Kidney (tissue), 14 donors: ENCODE data around the gene CETP. TPM values are rescaled to one million over a fixed set of nuclear protein-coding genes. Genes with fewer than 3 reads are reported as not detected.

Experiments used
- DNase-seq, 5 donors: peaks; one replicate each; pipeline ENCODE4 v3.0.0-alpha.2; 2013 to 2020
- FAIRE-seq: peaks from 2 replicates; lab custom pipeline; 2012; peaks lifted over from hg19 to GRCh38; lab: Jason Lieb, UNC
- H3K27ac ChIP-seq, 2 donors: one replicate each; pipeline ENCODE4 v1.7.0; 2013; ENCODE audit warnings: low read depth in 2 of 2, low read length in 2 of 2, inconsistent platforms in 1 of 2
- H3K27me3 ChIP-seq: one replicate; pipeline ENCODE4 v1.7.1; 2013; ENCODE audit warnings: low read length, inconsistent platforms; ENCODE audit not compliant: control insufficient read depth, insufficient read depth
- H3K36me3 ChIP-seq, 3 donors: one replicate each; pipeline versions ENCODE4 v1.7.0 to v1.7.1; 2013; ENCODE audit warnings: low read length in 3 of 3, control low read depth in 1 of 3, inconsistent platforms in 1 of 3; ENCODE audit not compliant: insufficient read depth in 3 of 3, control insufficient read depth in 2 of 3
- H3K4me1 ChIP-seq, 3 donors: one replicate each; pipeline versions ENCODE4 v1.7.0 to v1.7.1; 2013; ENCODE audit warnings: low read length in 3 of 3, inconsistent platforms in 1 of 3, low read depth in 1 of 3; ENCODE audit not compliant: control insufficient read depth in 2 of 3, insufficient read depth in 2 of 3
- H3K4me3 ChIP-seq, 3 donors: one replicate each; pipeline versions ENCODE4 v1.7.0 to v1.8.1; 2013; ENCODE audit warnings: low read length in 3 of 3, control low read depth in 1 of 3, inconsistent platforms in 1 of 3
- H3K9ac ChIP-seq, 3 donors: one replicate each; pipeline versions ENCODE4 v1.7.0 to v1.7.1; 2013; ENCODE audit warnings: low read length in 3 of 3, control low read depth in 1 of 3, inconsistent platforms in 1 of 3
- H3K9me3 ChIP-seq, 3 donors: one replicate each; pipeline versions ENCODE4 v1.7.0 to v1.7.1; 2013; ENCODE audit warnings: low read length in 3 of 3, control low read depth in 1 of 3, inconsistent platforms in 1 of 3; ENCODE audit not compliant: control insufficient read depth in 2 of 3, insufficient read depth in 1 of 3
- intact Hi-C: fragments of 100-400 bp; cut with DNase I; formaldehyde crosslinking; loops from one replicate; pipeline ENCODE4 v1.11.1; 2022
- polyA plus RNA-seq: library from polyadenylated mRNA; stranded (reverse); fragments of 350-450 nt; fragmentation: Illumina TruSeq; extraction: RNeasy Lipid Tissue Mini Kit (QIAGEN cat#74804); gene quantifications from one replicate; pipeline ENCODE4 v1.2.3, GENCODE V29; 2014; ENCODE audit warnings: low read depth, low replicate concordance; ENCODE audit not compliant: insufficient read depth
- total RNA-seq: library from RNA; stranded (reverse); fragmentation: NEBNext Ultra II Directional; extraction: Animal tissue kit (Norgen Biotek cat#: 25700); gene quantifications from one replicate; pipeline ENCODE4 v1.2.1, GENCODE V29; 2021
- TF ChIP-seq, protein P1 (sequence below): IDR thresholded peaks from 3 replicates; pipeline ENCODE4 v1.5.1; 2012; ENCODE audit warnings: mild to moderate bottlenecking, moderate library complexity, borderline replicate concordance; ENCODE audit not compliant: insufficient read depth; ENCODE audit errors: extremely low read depth
- donor health status: control.
- donor health status: control.
- donor health status: control.
- donor health status: control.
- donor health status: control.
- donor health status: DM: yes; HTN: yes; CAD: no.
- donor health status: Normal renal cell carcinoma (clear cell type).

CETP gene
- total and polyA plus RNA-seq, 2 donors from 2014 or later, result 1.3 to 2.1 TPM

DNA sequence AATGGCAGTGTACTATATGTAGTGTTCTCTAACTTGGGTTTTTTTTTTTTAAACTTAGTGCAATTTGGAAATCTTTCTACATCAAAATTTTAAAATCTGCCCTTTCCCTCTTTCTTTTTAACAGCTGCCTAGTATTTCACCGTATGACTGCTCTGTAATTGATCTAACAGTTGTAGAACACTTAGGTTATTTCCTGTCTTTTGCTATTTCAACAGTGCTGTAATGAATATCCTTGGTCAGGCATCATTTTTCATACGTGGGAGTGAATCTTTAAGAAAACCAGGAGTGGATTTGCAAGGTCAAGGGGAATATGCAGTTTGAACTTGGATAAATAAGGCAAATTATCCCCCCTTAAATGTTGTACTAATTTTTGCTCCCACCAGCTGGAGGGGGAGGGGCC is 31.5 kb downstream of the CETP start:
- no peaks in the 10 kb centered on the region for H3K36me3 ChIP-seq
- H3K4me3 ChIP-seq, result no peak overlapping the region
- FAIRE-seq (no peak), DNase-seq (no peak)
- H3K4me1 ChIP-seq, result peaks cover 0 to 21% (median 7%) of the 10 kb centered on the region in 3 donors
- intact Hi-C loops, result no loop called here
- H3K9ac ChIP-seq, result no peak overlapping the region
- TF ChIP-seq, protein P1, sequence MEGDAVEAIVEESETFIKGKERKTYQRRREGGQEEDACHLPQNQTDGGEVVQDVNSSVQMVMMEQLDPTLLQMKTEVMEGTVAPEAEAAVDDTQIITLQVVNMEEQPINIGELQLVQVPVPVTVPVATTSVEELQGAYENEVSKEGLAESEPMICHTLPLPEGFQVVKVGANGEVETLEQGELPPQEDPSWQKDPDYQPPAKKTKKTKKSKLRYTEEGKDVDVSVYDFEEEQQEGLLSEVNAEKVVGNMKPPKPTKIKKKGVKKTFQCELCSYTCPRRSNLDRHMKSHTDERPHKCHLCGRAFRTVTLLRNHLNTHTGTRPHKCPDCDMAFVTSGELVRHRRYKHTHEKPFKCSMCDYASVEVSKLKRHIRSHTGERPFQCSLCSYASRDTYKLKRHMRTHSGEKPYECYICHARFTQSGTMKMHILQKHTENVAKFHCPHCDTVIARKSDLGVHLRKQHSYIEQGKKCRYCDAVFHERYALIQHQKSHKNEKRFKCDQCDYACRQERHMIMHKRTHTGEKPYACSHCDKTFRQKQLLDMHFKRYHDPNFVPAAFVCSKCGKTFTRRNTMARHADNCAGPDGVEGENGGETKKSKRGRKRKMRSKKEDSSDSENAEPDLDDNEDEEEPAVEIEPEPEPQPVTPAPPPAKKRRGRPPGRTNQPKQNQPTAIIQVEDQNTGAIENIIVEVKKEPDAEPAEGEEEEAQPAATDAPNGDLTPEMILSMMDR, result no peak
- H3K27ac ChIP-seq, result no peak overlapping the region
- H3K27me3 ChIP-seq, result no peaks in the 10 kb centered on the region
- no peaks in the 10 kb centered on the region for H3K9me3 ChIP-seq

DNA sequence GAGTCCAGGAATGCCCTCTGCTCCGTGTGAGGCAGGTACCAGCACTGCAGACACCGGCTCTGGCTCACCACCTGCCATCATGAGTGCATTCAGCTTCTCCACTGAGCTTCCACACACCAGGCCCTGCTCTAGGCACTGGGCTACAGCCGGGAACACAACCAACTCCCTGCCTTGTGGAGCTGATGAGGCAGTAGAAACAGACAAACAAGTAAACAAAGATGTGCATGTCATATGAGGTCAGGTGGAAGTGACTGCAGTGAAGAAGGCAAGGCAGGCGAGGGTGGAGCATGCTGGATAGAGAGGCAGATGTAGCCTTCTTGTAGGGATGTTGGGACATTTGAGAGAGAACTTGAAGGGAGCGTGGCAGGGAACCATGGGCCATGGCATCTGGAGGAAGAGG is 32.6 kb downstream of the CETP start:
- FAIRE-seq (no peak), DNase-seq (no peak)
- Histone ChIP-seq H3K9ac (no peak overlapping the region), H3K27me3 (no peaks in the 10 kb centered on the region), H3K4me1 (peaks cover 0 to 12% (median 0%) of the 10 kb centered on the region in 3 donors), H3K36me3 (no peaks in the 10 kb centered on the region), H3K9me3 (no peaks in the 10 kb centered on the region), H3K27ac (no peak overlapping the region), H3K4me3 (no peak overlapping the region)
- intact Hi-C loops, result no loop called here
- TF ChIP-seq, protein P1, result no peak

DNA sequence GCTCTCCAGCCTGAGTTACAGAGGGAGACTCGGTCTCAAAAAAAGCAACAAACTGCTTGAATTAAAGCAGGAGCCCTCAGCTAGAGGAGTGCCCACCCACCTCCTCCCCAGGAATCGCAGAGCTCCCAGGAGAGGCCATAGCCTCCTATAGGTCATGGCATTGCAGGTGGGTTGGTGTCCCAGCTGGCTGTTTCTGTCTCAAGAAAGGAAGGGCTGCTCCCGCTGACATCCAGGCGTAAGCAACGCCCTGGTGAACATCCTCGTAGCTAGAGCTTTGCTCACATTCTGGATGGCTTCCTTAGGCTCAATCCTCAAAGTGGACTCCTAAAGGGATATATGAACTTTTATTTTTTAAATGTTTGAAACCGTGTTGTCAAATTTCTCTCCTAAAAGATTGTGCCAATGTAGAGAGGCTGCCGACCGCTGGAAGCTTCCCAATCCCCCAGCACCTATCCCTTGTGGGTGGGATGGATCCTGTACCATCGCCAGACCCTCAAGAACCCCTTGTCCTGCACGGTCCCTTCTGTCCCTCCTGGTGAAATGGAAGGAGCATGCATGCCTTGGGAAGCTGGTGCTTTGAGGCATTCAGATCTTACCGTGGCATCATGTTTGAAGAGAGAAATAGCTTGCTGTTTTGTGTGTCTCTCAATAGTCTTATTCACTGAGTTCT is 33.5 kb downstream of the CETP start:
- TF ChIP-seq, protein P1, result no peak
- Histone ChIP-seq H3K4me3 (no peak overlapping the region), H3K27ac (no peak overlapping the region), H3K4me1 (peaks cover 0 to 16% (median 0%) of the 10 kb centered on the region in 3 donors), H3K36me3 (no peaks in the 10 kb centered on the region), H3K27me3 (no peaks in the 10 kb centered on the region), H3K9me3 (no peaks in the 10 kb centered on the region), H3K9ac (no peak overlapping the region)
- intact Hi-C loops, result no loop called here
- DNase-seq, result no peak
- no peak for FAIRE-seq
